Caco-2 (cell line): ENCODE measurements around the gene POU4F3. TPM values are rescaled to one million over a fixed set of nuclear protein-coding genes. Genes with fewer than 3 reads are reported as not detected.

Source experiments
- Bru-seq: library from RNA; stranded (reverse); fragments of 400-500 nt; gene quantifications from one replicate; lab custom pipeline; 2021; lab: Mats Ljungman, UMichigan
- BruChase-seq, 2 experiments: library from RNA; stranded (reverse); fragments of 400-500 nt; gene quantifications; one replicate each; lab custom pipeline; 2021; lab: Mats Ljungman, UMichigan
- BruUV-seq: library from RNA; stranded (reverse); fragments of 400-500 nt; replicated peaks from 2 replicates; lab custom pipeline; 2021; lab: Mats Ljungman, UMichigan
- CTCF ChIA-PET: fragments of 300-600 bp; sonication (Branson Sonifier 250); formaldehyde crosslinking; loops from one replicate; lab custom pipeline; 2022; ENCODE audit warnings: antibody characterized with exemption; lab: Charles Lee
- POLR2A ChIA-PET: fragments of 300-600 bp; sonication (Branson Sonifier 250); formaldehyde crosslinking; loops from one replicate; lab custom pipeline; 2022; ENCODE audit warnings: antibody characterized with exemption; lab: Charles Lee
- DNase-seq, 2 experiments: peaks; one replicate each; pipeline versions ENCODE4 v3.0.0 to v3.0.0-alpha.2; 2020 to 2022
- H3K27me3 ChIP-seq: replicated peaks from 2 replicates; pipeline ENCODE4 v1.6.0; 2011; ENCODE audit warnings: low read length; ENCODE audit not compliant: control insufficient read depth, insufficient read depth
- H3K36me3 ChIP-seq: 2 replicates; pipeline ENCODE4 v1.5.1; 2011; ENCODE audit warnings: low read length; ENCODE audit not compliant: control insufficient read depth, insufficient read depth
- H3K4me1 ChIP-seq: fragments of 250-450 bp; sonication (Bioruptor Pico); 2 replicates; pipeline ENCODE4 v1.5.1; 2020; ENCODE audit warnings: mild to moderate bottlenecking
- H3K4me3 ChIP-seq: 2 replicates; pipeline ENCODE4 v1.5.1; 2011; ENCODE audit warnings: low read depth, mild to moderate bottlenecking, control low read depth, low read length
- H3K9me3 ChIP-seq: fragments of 250-450 bp; sonication (Bioruptor Pico); 2 replicates; pipeline ENCODE4 v1.5.1; 2020; ENCODE audit warnings: mild to moderate bottlenecking, moderate library complexity
- H3K27ac Mint-ChIP-seq: one replicate; pipeline ENCODE4 v1.8.0; 2022; ENCODE audit warnings: mixed read lengths; ENCODE audit not compliant: unreplicated experiment
- H3K27me3 Mint-ChIP-seq: one replicate; pipeline ENCODE4 v1.8.0; 2022; ENCODE audit warnings: mixed read lengths; ENCODE audit not compliant: insufficient read depth, unreplicated experiment
- H3K36me3 Mint-ChIP-seq: one replicate; pipeline ENCODE4 v1.8.0; 2022; ENCODE audit warnings: mild to moderate bottlenecking, mixed read lengths; ENCODE audit not compliant: insufficient read depth, unreplicated experiment
- H3K4me1 Mint-ChIP-seq: one replicate; pipeline ENCODE4 v1.8.0; 2022; ENCODE audit warnings: low read depth, mixed read lengths; ENCODE audit not compliant: unreplicated experiment
- H3K4me3 Mint-ChIP-seq: one replicate; pipeline ENCODE4 v1.8.0; 2022; ENCODE audit warnings: mild to moderate bottlenecking, moderate library complexity, mixed read lengths; ENCODE audit not compliant: unreplicated experiment
- H3K9me3 Mint-ChIP-seq: one replicate; pipeline ENCODE4 v1.8.0; 2022; ENCODE audit warnings: mixed read lengths; ENCODE audit not compliant: unreplicated experiment
- CTCF ChIP-seq, 2 experiments: fragments of 200-600 bp in 1 of 2; IDR thresholded peaks; 1 replicate in 1 of 2; 2 replicates in 1 of 2; pipeline versions ENCODE4 v1.5.1 to v1.8.0; 2011 to 2022; ENCODE audit warnings: antibody characterized with exemption in 1 of 2, control low read depth in 1 of 2, inconsistent platforms in 1 of 2, low read depth in 1 of 2, low read length in 1 of 2, mild to moderate bottlenecking in 1 of 2, moderate library complexity in 1 of 2; ENCODE audit not compliant: insufficient read depth in 1 of 2, severe bottlenecking in 1 of 2, unreplicated experiment in 1 of 2
- intact Hi-C: fragments of 100-400 bp; cut with micrococcal nuclease; formaldehyde crosslinking; loops from one replicate; pipeline ENCODE4 v1.10.0; 2022; ENCODE audit not compliant: unreplicated experiment
- long read RNA-seq: library from polyadenylated mRNA; stranded (forward); transcript quantifications from one replicate; pipeline ENCODE4 v2.0.0, GENCODE V29; 2022
- total RNA-seq: library from RNA; stranded (reverse); gene quantifications from 2 replicates; pipeline ENCODE4 v1.2.3, GENCODE V29; 2022

The POU4F3 gene
- total RNA-seq (0.14 TPM in 1 of 2 replicates, not detected in the other), Bru-seq, nascent RNA (not detected), BruChase-seq, experiment 1, labeled RNA remaining after a 2-hour chase (percentile 43 among the genes with signal in this experiment), BruChase-seq, experiment 2, labeled RNA remaining after a 6-hour chase (percentile 35 among the genes with signal in this experiment)
- long read RNA-seq = 0 reads

GRCh38 chr5:146338774-146339714 is at the start of gene POU4F3:
POU4F3 (plus strand) TSS chr5:146338839; CDS start chr5:146339113, 274 bp downstream.
- Mint-ChIP-seq H3K4me3 (peak within 1 kb of the TSS; percentile 59), H3K9me3 (no peaks in the 10 kb centered on the region), H3K27me3 (peaks cover 36% of the 10 kb centered on the region), H3K27ac (no peak within 1 kb of the TSS), H3K4me1 (no peaks in the 10 kb centered on the region), H3K36me3 (no peaks in the 10 kb centered on the region)
- intact Hi-C loops = no loop called here
- TF ChIP-seq CTCF (IDR thresholded peaks at IDR 0.05; ENCODE audit: insufficient read depth in 1 of 2, low read depth in 1 of 2, low read length in 1 of 2, severe bottlenecking in 1 of 2, unreplicated experiment in 1 of 2) = no peak
- H3K27me3 ChIP-seq = no peaks in the 10 kb centered on the region; the same call in none of the 2 replicates
- H3K4me3 ChIP-seq = no peak within 1 kb of the TSS; the same call in 1 of the 2 replicates
- H3K9me3 ChIP-seq = no peaks in the 10 kb centered on the region
- no peaks in the 10 kb centered on the region for H3K36me3 ChIP-seq
- ChIA-PET CTCF (no interaction called here), POLR2A (no interaction called here)
- no peaks in the 10 kb centered on the region for H3K4me1 ChIP-seq
- BruUV-seq = no TSS peak
- no peak for DNase-seq

- DNase-seq = no peak
- no peaks in the 10 kb centered on the region for H3K4me1 ChIP-seq
- no peaks in the 10 kb centered on the region for H3K9me3 ChIP-seq
- no TSS peak for BruUV-seq
- Mint-ChIP-seq H3K4me1 (no peaks in the 10 kb centered on the region), H3K27me3 (no peaks in the 10 kb centered on the region), H3K9me3 (no peaks in the 10 kb centered on the region), H3K27ac (no peak overlapping the region), H3K36me3 (peaks cover 18% of the 10 kb centered on the region), H3K4me3 (no peak overlapping the region)
- no peaks in the 10 kb centered on the region for H3K36me3 ChIP-seq
- ChIA-PET CTCF (interaction anchor here (0.7 kb wide), 2 partner anchors 134 to 160 kb away, joined by 3 to 4 read pairs; no protein-coding TSS in a partner anchor), POLR2A (no interaction called here)
- TF ChIP-seq CTCF (IDR thresholded peaks at IDR 0.05; ENCODE audit: insufficient read depth in 1 of 2, low read depth in 1 of 2, low read length in 1 of 2, severe bottlenecking in 1 of 2, unreplicated experiment in 1 of 2) = no peak
- H3K4me3 ChIP-seq = no peak overlapping the region
- intact Hi-C loops = no loop called here
- no peaks in the 10 kb centered on the region for H3K27me3 ChIP-seq
Observed at GRCh38 chr5:146290318-146290717, 48.3 kb upstream of the POU4F3 start.

GRCh38 chr5:146291421-146292074 is 47.1 kb upstream of the POU4F3 start:
- POLR2A ChIA-PET = no interaction called here
- Histone ChIP-seq H3K4me3 (no peak overlapping the region), H3K9me3 (no peaks in the 10 kb centered on the region), H3K4me1 (no peaks in the 10 kb centered on the region), H3K27me3 (no peaks in the 10 kb centered on the region), H3K36me3 (no peaks in the 10 kb centered on the region)
- no peak overlapping the region for H3K27ac Mint-ChIP-seq
- no TSS peak for BruUV-seq
- no peaks in the 10 kb centered on the region for H3K27me3 Mint-ChIP-seq
- CTCF ChIA-PET = interaction anchor here (0.6 kb wide), 1 partner anchor 10 kb away, joined by 3 read pairs; no protein-coding TSS in a partner anchor
- peak; percentile 69 to 72 for TF ChIP-seq CTCF (IDR thresholded peaks at IDR 0.05; ENCODE audit: insufficient read depth in 1 of 2, low read depth in 1 of 2, low read length in 1 of 2, severe bottlenecking in 1 of 2, unreplicated experiment in 1 of 2)
- peaks cover 10% of the 10 kb centered on the region for H3K36me3 Mint-ChIP-seq
- no peaks in the 10 kb centered on the region for H3K9me3 Mint-ChIP-seq
- DNase-seq = peak in 1 of 2 experiments; percentile 50
- intact Hi-C loops = loop anchor here (1.0 kb wide), 1 partner anchor 136 kb away; no protein-coding TSS in a partner anchor
- no peak overlapping the region for H3K4me3 Mint-ChIP-seq
- H3K4me1 Mint-ChIP-seq = no peaks in the 10 kb centered on the region
